ENCODE data around the gene ANKRD44.

The ANKRD44 gene

GRCh38 chr2:197113275-197113711 is 197.3 kb downstream of the ANKRD44 start:
- no peak for DNase-seq (ENCODE audit: low read depth)
- H3K4me3 ChIP-seq (ENCODE audit: low read depth, low read length) = no peak overlapping the region
- peak; percentile 47 for TF ChIP-seq CTCF (IDR thresholded peaks at IDR 0.05; ENCODE audit: control insufficient read depth, extremely low read depth, insufficient read depth)

GRCh38 chr2:197109326-197109725 is 201.3 kb downstream of the ANKRD44 start:
- no peak for DNase-seq (ENCODE audit: low read depth)
- H3K4me3 ChIP-seq (ENCODE audit: low read depth, low read length) = no peak overlapping the region
- TF ChIP-seq CTCF (IDR thresholded peaks at IDR 0.05; ENCODE audit: control insufficient read depth, extremely low read depth, insufficient read depth) = no peak

- TF ChIP-seq CTCF (IDR thresholded peaks at IDR 0.05; ENCODE audit: control insufficient read depth, extremely low read depth, insufficient read depth) = no peak
- no peak overlapping the region for H3K4me3 ChIP-seq (ENCODE audit: low read depth, low read length)
- no peak for DNase-seq (ENCODE audit: low read depth)
Measured at GRCh38 chr2:197108758-197109157, 201.8 kb downstream of the ANKRD44 start.

GRCh38 chr2:197107291-197108269 is 203.0 kb downstream of the ANKRD44 start:
- no peak for DNase-seq (ENCODE audit: low read depth)
- TF ChIP-seq CTCF (IDR thresholded peaks at IDR 0.05; ENCODE audit: control insufficient read depth, extremely low read depth, insufficient read depth) = no peak
- H3K4me3 ChIP-seq (ENCODE audit: low read depth, low read length) = no peak overlapping the region

- no peak for TF ChIP-seq CTCF (IDR thresholded peaks at IDR 0.05; ENCODE audit: control insufficient read depth, extremely low read depth, insufficient read depth)
- H3K4me3 ChIP-seq (ENCODE audit: low read depth, low read length) = no peak overlapping the region
- DNase-seq (ENCODE audit: low read depth) = no peak
Measured at GRCh38 chr2:197103363-197103762, 207.2 kb downstream of the ANKRD44 start.

- TF ChIP-seq CTCF (IDR thresholded peaks at IDR 0.05; ENCODE audit: control insufficient read depth, extremely low read depth, insufficient read depth) = no peak
- H3K4me3 ChIP-seq (ENCODE audit: low read depth, low read length) = no peak overlapping the region
- no peak for DNase-seq (ENCODE audit: low read depth)
Measured at GRCh38 chr2:197102231-197102630, 208.3 kb downstream of the ANKRD44 start.
